Measurements from ENCODE around the gene BCL2L15. TPM values are rescaled to one million over a fixed set of nuclear protein-coding genes. Genes with fewer than 3 reads are reported as not detected.

Gene BCL2L15
- total and polyA plus RNA-seq, 4 donors: 0.59 to 2.0 (median 0.90) TPM

DNA sequence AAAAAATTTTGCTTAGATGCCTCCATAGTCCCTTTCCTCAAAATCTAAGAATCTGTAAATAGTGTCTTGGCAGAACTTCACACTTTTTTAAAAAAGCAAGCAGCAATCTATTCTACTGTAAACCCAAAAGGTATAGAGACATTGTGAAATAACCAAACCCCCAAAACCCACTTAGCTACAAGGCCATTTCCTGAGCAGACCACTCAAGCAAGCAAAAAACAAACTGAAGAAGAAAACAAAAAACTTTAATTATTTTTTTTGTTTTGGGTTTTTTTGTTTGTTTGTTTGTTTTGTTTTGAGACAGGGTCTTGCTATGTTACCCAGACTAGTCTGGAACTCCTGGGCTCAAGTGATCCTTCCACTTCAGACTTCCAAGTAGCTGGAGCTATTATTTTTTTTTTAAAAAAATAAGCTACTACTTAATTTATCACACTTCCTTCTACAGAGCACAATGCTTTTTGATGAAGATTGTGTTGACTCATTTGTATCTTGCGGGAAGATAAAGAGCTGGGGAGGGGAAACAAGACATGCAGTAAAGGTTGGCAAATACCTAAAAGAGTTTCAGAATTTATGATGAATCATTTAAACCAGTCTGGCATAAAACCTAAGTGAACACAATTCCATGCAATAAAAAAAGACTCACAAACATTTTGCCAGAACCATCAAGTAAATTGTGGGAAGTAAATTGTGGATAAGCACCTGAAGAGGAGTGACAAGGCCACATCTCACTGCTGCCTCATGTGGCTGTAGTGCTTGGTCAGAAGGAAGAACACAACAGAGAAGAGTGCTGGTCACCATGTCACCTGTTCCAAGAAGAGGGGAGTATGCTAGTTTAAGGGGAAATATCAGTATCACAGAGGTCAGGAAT is 13.1 kb downstream of the BCL2L15 start:
- H3K27ac ChIP-seq (ENCODE audit: low read depth, low read length): no peak overlapping the region
- H3K4me1 ChIP-seq (ENCODE audit: control insufficient read depth, insufficient read depth, low read length): no peaks in the 10 kb centered on the region
- H3K36me3 ChIP-seq (ENCODE audit: control insufficient read depth, insufficient read depth, low read length): no peaks in the 10 kb centered on the region
- H3K27me3 ChIP-seq (ENCODE audit: control insufficient read depth, insufficient read depth, low read length): no peaks in the 10 kb centered on the region
- H3K4me3 ChIP-seq (ENCODE audit: low read depth, low read length): no peak overlapping the region
- WGBS (ENCODE audit: insufficient coverage): no CpG with 5 or more reads among the region's 1 CpG
- DNase-seq (ENCODE audit: low read depth in 4 of 6, low spot score in 6 of 6): no peak
- no peaks in the 10 kb centered on the region for H3K9me3 ChIP-seq (ENCODE audit: control insufficient read depth, insufficient read depth, low read length)

DNA sequence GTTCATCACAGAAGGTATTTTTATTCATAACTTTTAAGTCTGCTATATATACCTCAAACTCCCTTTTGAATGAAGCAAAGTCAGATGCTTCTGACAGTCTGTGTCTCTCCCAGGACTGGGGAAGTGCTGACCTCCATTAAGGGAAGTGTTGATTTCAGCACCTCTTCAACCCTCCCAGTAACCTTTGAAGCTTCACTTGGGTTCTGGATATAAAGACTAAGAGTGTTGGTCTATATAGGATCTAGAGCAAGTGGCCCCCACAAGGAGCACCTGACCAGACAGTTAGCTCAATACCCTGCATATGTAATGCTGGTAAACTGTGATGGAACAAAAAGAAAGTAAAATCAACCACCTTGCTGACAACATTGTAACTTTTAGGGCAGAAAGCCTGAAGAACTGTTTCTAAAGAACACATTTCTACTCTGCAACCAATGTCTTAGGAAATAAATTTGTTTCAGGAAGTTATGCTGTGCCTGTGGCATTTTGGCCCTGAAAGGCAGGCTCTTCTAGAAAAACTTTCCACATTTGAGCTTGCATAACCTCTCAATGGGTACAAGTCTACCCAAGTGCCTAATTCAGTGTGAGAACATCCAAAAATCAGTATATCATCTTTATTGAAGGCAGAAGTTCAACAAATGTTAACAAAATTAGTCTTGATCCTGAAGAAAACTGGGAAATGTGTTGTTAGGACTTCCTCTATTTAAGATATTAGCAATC is 15.0 kb downstream of the BCL2L15 start:
- DNase-seq (ENCODE audit: low read depth in 4 of 6, low spot score in 6 of 6): no peak
- H3K36me3 ChIP-seq (ENCODE audit: control insufficient read depth, insufficient read depth, low read length): no peaks in the 10 kb centered on the region
- H3K4me3 ChIP-seq (ENCODE audit: low read depth, low read length): no peak overlapping the region
- H3K27me3 ChIP-seq (ENCODE audit: control insufficient read depth, insufficient read depth, low read length): no peaks in the 10 kb centered on the region
- H3K9me3 ChIP-seq (ENCODE audit: control insufficient read depth, insufficient read depth, low read length): no peaks in the 10 kb centered on the region
- H3K27ac ChIP-seq (ENCODE audit: low read depth, low read length): no peak overlapping the region
- H3K4me1 ChIP-seq (ENCODE audit: control insufficient read depth, insufficient read depth, low read length): no peaks in the 10 kb centered on the region

DNA sequence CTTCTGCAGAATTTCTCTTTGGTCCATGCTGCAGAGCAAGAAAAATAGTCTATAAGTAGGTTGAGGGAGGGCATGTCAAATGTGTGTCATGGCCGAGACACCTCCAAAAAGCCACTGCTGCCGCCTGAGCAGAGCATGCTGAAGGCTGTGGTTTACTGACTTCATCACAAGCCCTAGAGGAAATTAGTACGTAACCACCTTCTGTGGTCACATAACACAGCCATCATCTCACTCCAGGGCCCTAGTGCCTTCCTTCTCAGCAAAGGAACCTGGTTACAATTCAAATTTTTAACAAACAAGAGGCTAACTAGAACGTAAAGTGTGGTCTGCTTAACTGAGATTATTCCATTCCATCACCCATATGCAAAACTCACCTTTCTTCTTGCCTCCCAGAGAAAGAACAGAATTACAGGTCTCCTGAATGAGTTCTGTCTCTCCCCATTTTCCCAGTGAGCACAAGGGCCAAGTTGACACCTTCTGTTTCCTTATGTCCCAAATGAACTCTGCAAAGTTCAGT is 15.7 kb downstream of the BCL2L15 start, which contains the start of gene PTPN22:
TSS of gene PTPN22 (minus strand) at position 116 of the 517 bp plus-strand sequence.
- no peak for DNase-seq (ENCODE audit: low read depth in 4 of 6, low spot score in 6 of 6)
- Histone ChIP-seq H3K9me3 (ENCODE audit: control insufficient read depth, insufficient read depth, low read length) (no peaks in the 10 kb centered on the region), H3K4me1 (ENCODE audit: control insufficient read depth, insufficient read depth, low read length) (no peaks in the 10 kb centered on the region), H3K4me3 (ENCODE audit: low read depth, low read length) (no peak within 1 kb of the TSS), H3K27me3 (ENCODE audit: control insufficient read depth, insufficient read depth, low read length) (no peaks in the 10 kb centered on the region), H3K36me3 (ENCODE audit: control insufficient read depth, insufficient read depth, low read length) (no peaks in the 10 kb centered on the region), H3K27ac (ENCODE audit: low read depth, low read length) (no peak within 1 kb of the TSS)
- WGBS (ENCODE audit: insufficient coverage): 67% methylated on average over 2 of the region's 4 CpGs

DNA sequence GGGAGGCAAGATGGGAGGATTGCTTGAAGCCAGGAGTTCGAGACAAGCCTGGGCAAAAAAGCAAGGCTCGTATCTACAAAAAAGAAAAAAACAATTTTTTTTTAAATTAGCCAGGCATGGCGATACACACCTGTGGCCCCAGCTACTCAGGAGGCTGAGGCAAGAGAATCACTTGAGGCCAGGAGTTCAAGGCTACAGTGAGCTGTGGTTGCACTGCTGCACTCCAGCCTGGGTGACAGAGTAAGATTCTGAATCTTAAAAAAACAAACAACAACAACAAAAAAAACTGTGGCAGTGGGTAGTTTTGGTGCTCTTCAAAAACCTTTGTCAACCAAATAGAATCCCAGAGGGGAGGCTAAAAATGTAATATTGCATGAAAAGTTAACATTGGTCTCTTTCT is 16.6 kb downstream of the BCL2L15 start:
- Histone ChIP-seq H3K9me3 (ENCODE audit: control insufficient read depth, insufficient read depth, low read length) (no peaks in the 10 kb centered on the region), H3K4me1 (ENCODE audit: control insufficient read depth, insufficient read depth, low read length) (no peaks in the 10 kb centered on the region), H3K27ac (ENCODE audit: low read depth, low read length) (no peak overlapping the region), H3K27me3 (ENCODE audit: control insufficient read depth, insufficient read depth, low read length) (no peaks in the 10 kb centered on the region), H3K36me3 (ENCODE audit: control insufficient read depth, insufficient read depth, low read length) (no peaks in the 10 kb centered on the region), H3K4me3 (ENCODE audit: low read depth, low read length) (no peak overlapping the region)
- no peak for DNase-seq (ENCODE audit: low read depth in 4 of 6, low spot score in 6 of 6)
- 90% methylated on average over 1 of the region's 3 CpGs for WGBS (ENCODE audit: insufficient coverage)

DNA sequence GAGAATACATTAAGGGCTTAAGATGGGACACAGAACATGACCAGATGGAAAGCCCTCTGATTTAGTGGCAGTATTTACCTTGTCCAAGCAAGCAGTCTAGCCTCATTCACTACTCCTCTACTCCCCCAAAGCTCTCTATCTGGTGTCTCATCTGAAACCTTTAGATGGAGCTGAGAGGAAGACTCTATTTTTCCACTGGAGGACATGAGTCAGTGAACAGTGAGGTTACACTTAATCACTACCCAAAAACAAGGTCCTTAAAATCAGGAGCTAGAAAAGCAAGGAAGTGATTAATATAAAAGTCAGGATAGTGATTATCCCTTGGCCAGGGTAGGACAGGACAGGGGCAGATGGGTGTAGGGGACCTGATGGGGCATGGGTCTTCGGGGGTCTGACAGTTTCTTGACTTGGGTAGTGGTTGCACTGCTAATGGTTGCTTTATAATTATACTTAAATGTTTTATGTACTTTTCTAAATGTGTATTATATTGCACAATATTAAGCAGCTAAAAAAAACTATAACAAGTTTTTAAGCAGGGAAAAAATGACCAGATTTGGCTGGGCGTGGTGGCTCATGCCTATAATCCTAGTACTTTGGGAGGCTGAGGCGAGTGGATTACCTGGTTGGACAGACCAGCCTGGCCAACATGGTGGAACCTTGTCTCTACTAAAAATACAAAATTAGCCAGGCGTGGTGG is 18.8 kb downstream of the BCL2L15 start:
- Histone ChIP-seq H3K27ac (ENCODE audit: low read depth, low read length) (no peak overlapping the region), H3K36me3 (ENCODE audit: control insufficient read depth, insufficient read depth, low read length) (no peaks in the 10 kb centered on the region), H3K27me3 (ENCODE audit: control insufficient read depth, insufficient read depth, low read length) (no peaks in the 10 kb centered on the region), H3K4me3 (ENCODE audit: low read depth, low read length) (no peak overlapping the region), H3K9me3 (ENCODE audit: control insufficient read depth, insufficient read depth, low read length) (no peaks in the 10 kb centered on the region), H3K4me1 (ENCODE audit: control insufficient read depth, insufficient read depth, low read length) (no peaks in the 10 kb centered on the region)
- no peak for DNase-seq (ENCODE audit: low read depth in 4 of 6, low spot score in 6 of 6)
- WGBS (ENCODE audit: insufficient coverage): 100% methylated on average over 2 of the region's 4 CpGs

DNA sequence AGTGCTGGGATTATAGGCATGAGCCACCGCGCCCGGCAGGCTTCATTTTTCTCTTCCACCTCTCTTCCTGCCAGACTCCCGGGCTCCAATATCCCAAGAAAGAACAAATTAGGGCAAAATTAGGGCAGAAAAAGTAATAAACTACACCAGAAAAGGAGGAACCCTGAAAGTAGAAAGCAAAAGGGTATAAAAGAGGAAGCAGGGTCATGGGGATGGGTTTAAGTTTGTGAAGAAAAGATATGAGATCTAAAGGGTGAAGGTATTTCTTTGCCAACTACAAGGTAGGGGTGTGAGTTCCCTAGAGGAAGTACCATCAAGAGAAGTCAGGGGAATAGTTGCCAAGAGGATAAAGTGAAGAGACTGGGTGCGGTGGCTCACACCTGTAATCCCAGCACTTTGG is 25.7 kb downstream of the BCL2L15 start:
- WGBS (ENCODE audit: insufficient coverage): 100% methylated on average over 1 of the region's 5 CpGs
- no peak overlapping the region for H3K27ac ChIP-seq (ENCODE audit: low read depth, low read length)
- DNase-seq (ENCODE audit: low read depth in 4 of 6, low spot score in 6 of 6): no peak

DNA sequence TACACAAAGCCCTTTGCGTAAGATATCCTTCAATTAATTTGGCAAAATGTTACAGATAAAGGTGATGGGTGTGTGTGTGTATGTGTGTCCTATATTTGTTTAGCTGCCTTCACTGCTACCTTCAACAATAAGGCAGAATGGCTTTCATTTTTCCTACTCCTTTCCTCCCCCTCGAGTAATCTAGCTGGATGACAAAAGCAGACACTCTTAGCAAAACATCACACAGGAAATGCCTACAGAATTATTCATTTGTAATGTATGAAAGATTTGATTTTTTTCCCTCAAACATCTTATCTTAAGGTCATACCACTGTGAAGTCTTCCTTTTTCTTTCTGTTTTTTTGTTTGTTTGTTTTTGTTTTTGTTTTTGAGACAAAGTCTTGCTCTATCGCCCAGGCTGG is 26.5 kb downstream of the BCL2L15 start:
- H3K27ac ChIP-seq (ENCODE audit: low read depth, low read length): no peak overlapping the region

More for the DNA sequence above, 25.7 kb downstream of the BCL2L15 start:
- H3K36me3 ChIP-seq (ENCODE audit: control insufficient read depth, insufficient read depth, low read length): no peaks in the 10 kb centered on the region
- H3K4me3 ChIP-seq (ENCODE audit: low read depth, low read length): no peak overlapping the region
- no peaks in the 10 kb centered on the region for H3K9me3 ChIP-seq (ENCODE audit: control insufficient read depth, insufficient read depth, low read length)
- H3K27me3 ChIP-seq (ENCODE audit: control insufficient read depth, insufficient read depth, low read length): no peaks in the 10 kb centered on the region
- H3K4me1 ChIP-seq (ENCODE audit: control insufficient read depth, insufficient read depth, low read length): no peaks in the 10 kb centered on the region

DNA sequence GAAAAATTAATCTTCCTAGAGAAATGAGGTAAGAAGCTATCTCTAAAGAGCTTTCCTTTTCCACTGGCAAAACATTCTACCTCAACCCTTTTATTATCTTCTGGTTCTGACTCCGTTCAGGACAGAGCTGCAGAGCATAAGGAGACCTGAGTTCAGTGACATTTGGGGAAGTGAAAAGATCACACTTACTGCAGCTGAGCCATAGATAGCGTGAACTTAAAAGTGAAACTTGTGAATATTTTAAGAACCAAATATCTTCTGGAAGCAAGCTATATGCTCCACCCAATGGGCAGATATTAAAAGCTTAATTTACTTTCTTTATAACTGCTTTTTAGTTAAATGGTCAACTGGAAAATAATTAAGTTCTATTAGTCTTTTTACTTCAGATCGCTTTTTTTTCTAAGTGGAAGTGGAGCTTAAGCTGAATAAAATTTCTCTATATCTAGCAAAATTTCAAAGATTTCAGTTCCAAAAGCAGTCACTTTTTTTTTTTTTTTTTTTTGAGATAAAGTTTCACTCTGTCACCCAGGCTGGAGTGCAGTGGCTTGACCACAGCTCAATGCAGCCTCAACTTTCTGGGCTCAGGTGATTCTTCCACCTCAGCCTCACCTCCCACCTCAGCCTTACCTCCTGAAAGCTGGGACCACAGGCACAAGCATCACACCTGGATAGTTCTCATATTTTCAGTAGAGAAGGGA is 27.8 kb downstream of the BCL2L15 start:
- WGBS (ENCODE audit: insufficient coverage): no CpG with 5 or more reads among the region's 3 CpGs
- H3K36me3 ChIP-seq (ENCODE audit: control insufficient read depth, insufficient read depth, low read length): no peaks in the 10 kb centered on the region
- H3K9me3 ChIP-seq (ENCODE audit: control insufficient read depth, insufficient read depth, low read length): no peaks in the 10 kb centered on the region
- H3K4me3 ChIP-seq (ENCODE audit: low read depth, low read length): no peak overlapping the region
- H3K27me3 ChIP-seq (ENCODE audit: control insufficient read depth, insufficient read depth, low read length): no peaks in the 10 kb centered on the region
- no peaks in the 10 kb centered on the region for H3K4me1 ChIP-seq (ENCODE audit: control insufficient read depth, insufficient read depth, low read length)
- no peak for DNase-seq (ENCODE audit: low read depth in 4 of 6, low spot score in 6 of 6)
- H3K27ac ChIP-seq (ENCODE audit: low read depth, low read length): no peak overlapping the region

More for the DNA sequence above, 26.5 kb downstream of the BCL2L15 start:
- Histone ChIP-seq H3K9me3 (ENCODE audit: control insufficient read depth, insufficient read depth, low read length) (no peaks in the 10 kb centered on the region), H3K36me3 (ENCODE audit: control insufficient read depth, insufficient read depth, low read length) (no peaks in the 10 kb centered on the region), H3K4me3 (ENCODE audit: low read depth, low read length) (no peak overlapping the region), H3K27me3 (ENCODE audit: control insufficient read depth, insufficient read depth, low read length) (no peaks in the 10 kb centered on the region), H3K4me1 (ENCODE audit: control insufficient read depth, insufficient read depth, low read length) (no peaks in the 10 kb centered on the region)
- no peak for DNase-seq (ENCODE audit: low read depth in 4 of 6, low spot score in 6 of 6)
- no CpG with 5 or more reads among the region's 3 CpGs for WGBS (ENCODE audit: insufficient coverage)

DNA sequence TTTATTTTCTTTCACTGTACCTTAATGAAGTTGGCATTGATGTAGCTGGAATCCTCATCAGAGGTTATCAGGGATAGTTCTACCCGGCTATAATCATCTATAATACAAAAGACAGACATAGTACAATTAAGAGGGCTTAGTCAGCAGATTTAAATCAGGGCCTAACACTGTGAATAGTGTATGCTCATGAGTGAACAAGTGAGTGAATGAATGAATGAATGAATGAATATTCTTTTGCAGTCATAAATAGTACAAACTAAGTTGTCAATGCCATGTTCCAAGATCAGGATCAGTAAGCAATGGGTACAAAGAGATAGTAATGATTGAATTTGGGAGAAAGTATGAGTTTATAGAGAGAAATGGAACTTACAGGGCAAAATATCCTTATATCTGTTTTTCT is 28.4 kb downstream of the BCL2L15 start:
- no CpG with 5 or more reads among the region's 1 CpG for WGBS (ENCODE audit: insufficient coverage)
- Histone ChIP-seq H3K27ac (ENCODE audit: low read depth, low read length) (no peak overlapping the region), H3K4me1 (ENCODE audit: control insufficient read depth, insufficient read depth, low read length) (no peaks in the 10 kb centered on the region), H3K36me3 (ENCODE audit: control insufficient read depth, insufficient read depth, low read length) (no peaks in the 10 kb centered on the region), H3K27me3 (ENCODE audit: control insufficient read depth, insufficient read depth, low read length) (no peaks in the 10 kb centered on the region), H3K9me3 (ENCODE audit: control insufficient read depth, insufficient read depth, low read length) (no peaks in the 10 kb centered on the region), H3K4me3 (ENCODE audit: low read depth, low read length) (no peak overlapping the region)
- no peak for DNase-seq (ENCODE audit: low read depth in 4 of 6, low spot score in 6 of 6)

Data from spinal cord (tissue), 10 donors.